Mucosa of gallbladder (tissue), 1 donor: ENCODE measurements around the gene HOXA2. TPM values are rescaled to one million over a fixed set of nuclear protein-coding genes. Genes with fewer than 3 reads are reported as not detected.

Experiments used
- DNase-seq: peaks from one replicate; pipeline ENCODE4 v3.0.0-alpha.2; 2020; ENCODE audit warnings: low spot score
- total RNA-seq: library from RNA; stranded (reverse); gene quantifications from one replicate; pipeline ENCODE4 v1.2.1, GENCODE V29; 2021
- donor health status: DM: no; HTN: no; CAD: no.

The HOXA2 gene
- total RNA-seq, 1 donor from 2014 or later: 0.52 TPM

- no peak for DNase-seq
Observed at GRCh38 chr7:27124902-27125689, 22.6 kb upstream of the HOXA2 start.

GRCh38 chr7:27124096-27124901 lies 21.8 kb upstream of the HOXA2 start:
- DNase-seq: no peak

- no peak for DNase-seq
Observed at GRCh38 chr7:27123477-27124053, 21.1 kb upstream of the HOXA2 start.

- DNase-seq: no peak
Observed at GRCh38 chr7:27123007-27123476, 20.6 kb upstream of the HOXA2 start.

GRCh38 chr7:27122077-27122910 lies 19.8 kb upstream of the HOXA2 start:
- DNase-seq: no peak

GRCh38 chr7:27121684-27122076 lies 19.2 kb upstream of the HOXA2 start:
- no peak for DNase-seq

GRCh38 chr7:27119412-27119911 lies 17.0 kb upstream of the HOXA2 start:
- no peak for DNase-seq

- no peak for DNase-seq
Observed at GRCh38 chr7:27118580-27118979, 16.1 kb upstream of the HOXA2 start.

- DNase-seq: no peak
Observed at GRCh38 chr7:27117887-27118491, 15.5 kb upstream of the HOXA2 start.

- DNase-seq: no peak
Observed at GRCh38 chr7:27116962-27117886, 14.7 kb upstream of the HOXA2 start.

- no peak for DNase-seq
Observed at GRCh38 chr7:27116031-27116961, 13.8 kb upstream of the HOXA2 start.

GRCh38 chr7:27115221-27116026 lies 12.9 kb upstream of the HOXA2 start:
- no peak for DNase-seq

- no peak for DNase-seq
Observed at GRCh38 chr7:27114881-27115220, 12.4 kb upstream of the HOXA2 start.

GRCh38 chr7:27113991-27114769 lies 11.7 kb upstream of the HOXA2 start:
- DNase-seq: no peak

- DNase-seq: no peak
Observed at GRCh38 chr7:27112955-27113949, 10.8 kb upstream of the HOXA2 start.

GRCh38 chr7:27112361-27112760 lies 9.9 kb upstream of the HOXA2 start:
- DNase-seq: no peak
